NB4 (cell line): Measurements from ENCODE around the gene TSPAN32.
"Not testable (repeated sequence)": the region's sequence is repeated elsewhere in the genome, so short reads cannot be mapped to it uniquely, and the experiment has no call there.

Experiments
- DNase-seq: peaks from one replicate; pipeline ENCODE4 v3.0.0; 2010; ENCODE audit warnings: low read depth
- H3K4me3 ChIP-seq: one replicate; pipeline ENCODE4 v1.5.1; 2011; ENCODE audit warnings: mild to moderate bottlenecking, low read depth, low read length, moderate library complexity
- MYC ChIP-seq: IDR thresholded peaks from 2 replicates; pipeline ENCODE4 v1.6.1; 2011; ENCODE audit warnings: low read depth, low read length
- POLR2A ChIP-seq: IDR thresholded peaks from 2 replicates; pipeline ENCODE4 v1.6.1; 2011; ENCODE audit warnings: mild to moderate bottlenecking; ENCODE audit not compliant: insufficient read length; ENCODE audit errors: extremely low read depth
- TF ChIP-seq, protein P1 (sequence below): IDR thresholded peaks from one replicate; pipeline ENCODE4 v1.5.1; 2012; ENCODE audit warnings: low read depth, low read length
- TF ChIP-seq, protein P2 (sequence below): IDR thresholded peaks from 2 replicates; pipeline ENCODE4 v1.6.1; 2011; ENCODE audit warnings: low read depth, low read length

TSPAN32 gene

DNA sequence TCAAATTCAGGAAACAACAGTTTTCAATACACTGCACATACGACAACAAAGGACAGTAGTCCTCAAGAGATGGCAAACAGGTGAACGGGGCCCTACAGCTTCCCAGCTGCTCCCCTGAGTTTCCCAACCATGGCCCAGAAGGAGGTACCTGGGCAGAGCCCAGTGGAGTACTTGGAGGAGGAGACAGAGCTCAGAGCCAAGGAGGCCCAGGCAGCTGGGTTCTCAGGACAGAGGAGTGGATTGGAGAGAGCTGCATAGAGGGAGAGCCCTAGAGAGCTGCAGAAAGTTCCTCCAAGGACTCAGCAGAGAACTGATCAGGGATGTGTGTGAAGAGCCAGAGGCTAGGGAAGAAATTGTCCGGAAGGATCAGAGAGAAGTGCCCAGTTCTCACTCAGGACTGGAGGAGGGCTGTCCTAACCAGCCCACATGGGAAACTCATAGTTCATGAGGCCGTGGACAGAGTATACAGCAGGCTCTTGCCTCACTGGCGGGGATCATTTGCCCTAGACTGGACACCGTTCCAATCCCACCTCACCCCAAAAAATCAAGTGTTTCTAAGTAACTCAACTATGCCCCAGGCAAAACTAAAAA lies 23.8 kb upstream of the TSPAN32 start:
- no peak for DNase-seq
- TF ChIP-seq POLR2A (no peak), MYC (no peak)
- TF ChIP-seq, protein P1, sequence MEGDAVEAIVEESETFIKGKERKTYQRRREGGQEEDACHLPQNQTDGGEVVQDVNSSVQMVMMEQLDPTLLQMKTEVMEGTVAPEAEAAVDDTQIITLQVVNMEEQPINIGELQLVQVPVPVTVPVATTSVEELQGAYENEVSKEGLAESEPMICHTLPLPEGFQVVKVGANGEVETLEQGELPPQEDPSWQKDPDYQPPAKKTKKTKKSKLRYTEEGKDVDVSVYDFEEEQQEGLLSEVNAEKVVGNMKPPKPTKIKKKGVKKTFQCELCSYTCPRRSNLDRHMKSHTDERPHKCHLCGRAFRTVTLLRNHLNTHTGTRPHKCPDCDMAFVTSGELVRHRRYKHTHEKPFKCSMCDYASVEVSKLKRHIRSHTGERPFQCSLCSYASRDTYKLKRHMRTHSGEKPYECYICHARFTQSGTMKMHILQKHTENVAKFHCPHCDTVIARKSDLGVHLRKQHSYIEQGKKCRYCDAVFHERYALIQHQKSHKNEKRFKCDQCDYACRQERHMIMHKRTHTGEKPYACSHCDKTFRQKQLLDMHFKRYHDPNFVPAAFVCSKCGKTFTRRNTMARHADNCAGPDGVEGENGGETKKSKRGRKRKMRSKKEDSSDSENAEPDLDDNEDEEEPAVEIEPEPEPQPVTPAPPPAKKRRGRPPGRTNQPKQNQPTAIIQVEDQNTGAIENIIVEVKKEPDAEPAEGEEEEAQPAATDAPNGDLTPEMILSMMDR: no peak
- TF ChIP-seq, protein P2, sequence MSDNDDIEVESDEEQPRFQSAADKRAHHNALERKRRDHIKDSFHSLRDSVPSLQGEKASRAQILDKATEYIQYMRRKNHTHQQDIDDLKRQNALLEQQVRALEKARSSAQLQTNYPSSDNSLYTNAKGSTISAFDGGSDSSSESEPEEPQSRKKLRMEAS: no peak
- no peak overlapping the region for H3K4me3 ChIP-seq

DNA sequence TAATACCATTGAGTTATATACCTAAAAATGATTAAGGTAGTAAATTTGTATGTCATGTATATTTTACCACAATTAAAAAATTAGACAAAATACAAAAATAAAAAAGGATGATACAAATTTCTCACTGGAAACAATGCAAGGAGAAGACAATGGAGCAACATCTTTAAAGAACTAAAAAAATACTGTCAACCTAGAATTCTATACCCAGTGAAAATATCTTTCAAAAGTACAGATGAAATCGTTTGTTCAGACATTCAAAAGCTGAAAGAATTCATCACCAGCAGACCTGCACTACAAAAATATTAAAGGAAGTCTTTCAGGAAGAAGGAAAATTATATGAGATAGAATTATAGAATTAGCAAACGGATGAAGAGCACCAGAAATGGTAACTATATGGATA lies 21.6 kb upstream of the TSPAN32 start:
- TF ChIP-seq, protein P1: no peak
- TF ChIP-seq, protein P2: no peak
- H3K4me3 ChIP-seq: no peak overlapping the region
- DNase-seq: no peak

DNA sequence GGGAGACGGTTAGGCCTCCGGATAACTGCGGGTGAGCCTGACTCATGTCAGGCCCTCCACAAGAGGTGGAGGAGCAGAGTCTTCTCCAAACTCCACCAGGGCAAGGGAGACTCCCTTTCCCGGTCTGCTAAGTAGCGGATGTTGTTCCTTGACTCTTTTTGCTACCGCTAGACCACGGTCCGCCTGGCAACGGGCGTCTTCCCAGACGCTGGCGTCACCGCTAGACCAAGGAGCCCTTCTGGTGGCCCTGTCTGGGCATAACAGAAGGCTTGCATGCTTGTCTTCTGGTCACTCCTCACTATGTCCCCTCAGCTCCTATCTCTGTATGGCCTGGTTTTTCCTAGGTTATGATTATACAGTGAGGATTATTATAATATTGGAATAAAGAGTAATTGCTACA lies 15.5 kb upstream of the TSPAN32 start:
- not testable (repeated sequence) for DNase-seq, H3K4me3 ChIP-seq

DNA sequence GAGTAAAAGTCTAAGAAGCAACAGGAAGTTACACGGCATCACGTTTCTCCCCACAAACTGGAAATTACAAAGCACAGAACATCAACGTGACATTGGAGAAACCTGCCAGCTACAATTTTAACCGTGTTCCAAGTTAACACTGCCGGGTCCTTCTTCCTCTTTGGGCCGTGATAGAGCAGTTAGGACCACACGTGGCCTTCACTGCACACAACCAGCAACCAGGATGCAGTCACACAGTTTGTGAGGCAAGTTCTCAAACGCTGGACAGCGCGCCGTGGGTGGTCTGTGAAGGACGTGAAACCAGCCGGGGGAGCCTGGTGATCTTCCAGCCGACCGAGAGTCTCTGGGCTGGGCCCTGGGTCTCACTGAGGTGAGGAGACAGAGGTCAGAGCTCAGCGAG lies 14.7 kb upstream of the TSPAN32 start:
- no peak for DNase-seq
- H3K4me3 ChIP-seq: no peak overlapping the region
- TF ChIP-seq, protein P2: no peak
- no peak for TF ChIP-seq MYC
- no peak for TF ChIP-seq POLR2A
- TF ChIP-seq, protein P1: no peak

DNA sequence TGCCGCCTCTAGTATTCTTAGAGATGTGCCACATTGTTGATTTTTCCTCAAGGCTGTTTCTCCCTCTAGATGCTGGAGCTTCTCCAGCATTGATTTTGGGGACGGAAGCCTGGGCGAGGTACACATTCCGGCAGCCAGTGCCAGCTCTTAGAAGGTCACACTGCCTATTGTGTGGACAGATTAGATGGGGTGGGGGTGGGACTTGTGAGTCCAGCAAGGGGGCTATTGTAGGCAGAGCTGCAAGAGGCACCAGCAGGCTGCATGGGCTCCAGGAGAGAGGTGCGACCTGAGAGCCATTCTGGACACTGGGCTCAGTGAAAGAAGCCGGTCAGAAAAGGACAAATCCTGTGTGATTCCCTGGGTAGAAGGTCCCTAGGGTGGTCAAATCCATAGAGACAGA lies 12.5 kb upstream of the TSPAN32 start:
- no peak for DNase-seq
- no peak overlapping the region for H3K4me3 ChIP-seq
- no peak for TF ChIP-seq POLR2A
- TF ChIP-seq, protein P1: no peak

DNA sequence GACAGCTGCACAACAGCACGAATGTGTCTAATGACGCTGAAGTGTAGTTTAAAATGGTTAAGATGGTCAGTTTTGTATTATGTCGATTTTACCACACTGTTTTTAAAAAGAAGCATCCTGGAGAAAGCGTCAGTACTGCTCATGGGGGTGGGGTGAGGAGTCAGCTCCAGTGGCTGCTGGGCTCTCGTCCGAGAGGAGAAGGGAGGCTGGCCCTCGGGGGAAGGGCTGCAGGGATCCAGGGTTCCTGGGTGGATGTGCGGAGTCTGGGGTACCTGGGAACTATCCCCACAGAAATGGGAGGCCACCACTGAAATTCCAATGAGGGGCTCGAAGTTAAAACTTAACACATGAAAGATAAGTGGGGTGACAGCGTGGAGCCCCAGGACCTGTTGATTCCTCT lies 12.0 kb upstream of the TSPAN32 start:
- no peak for TF ChIP-seq MYC
- TF ChIP-seq POLR2A: no peak
- TF ChIP-seq, protein P1: no peak
- TF ChIP-seq, protein P2: no peak
- H3K4me3 ChIP-seq: no peak overlapping the region
- no peak for DNase-seq
